Epithelial cell of proximal tubule (primary cell): ENCODE results near the gene PIAS3. TPM values are rescaled to one million over a fixed set of nuclear protein-coding genes. Genes with fewer than 3 reads are reported as not detected.

Experiments used
- DNase-seq: peaks from one replicate; pipeline ENCODE4 v3.0.0-alpha.2; 2011; ENCODE audit warnings: low read depth
- H3K4me3 ChIP-seq: 2 replicates; pipeline ENCODE4 v1.5.1; 2011; ENCODE audit warnings: low read depth, mild to moderate bottlenecking, low read length
- CTCF ChIP-seq: conservative IDR thresholded peaks from 2 replicates; pipeline ENCODE4 v1.5.1; 2012; ENCODE audit warnings: low read depth, mild to moderate bottlenecking, low read length
- total RNA-seq: library from RNA; depleted of rRNA; stranded (reverse); fragments of >200 nt; gene quantifications from 2 replicates; pipeline ENCODE4 v1.2.3, GENCODE V29; 2015

Gene PIAS3
- total RNA-seq, 1 donor from 2014 or later, result 27.8 TPM

GRCh38 chr1:145877923-145878486, 19.1 kb upstream of the PIAS3 start:
- DNase-seq, result no peak
- no peak overlapping the region for H3K4me3 ChIP-seq
- TF ChIP-seq CTCF, result no peak

- no peak for TF ChIP-seq CTCF
- no peak overlapping the region for H3K4me3 ChIP-seq
- DNase-seq, result no peak
These were observed 15.8 kb upstream of the PIAS3 start for GRCh38 chr1:145874646-145875045.

GRCh38 chr1:145871994-145872924, 13.4 kb upstream of the PIAS3 start:
- DNase-seq, result no peak
- peak overlapping the region; percentile 43 for H3K4me3 ChIP-seq
- no peak for TF ChIP-seq CTCF

- no peak overlapping the region for H3K4me3 ChIP-seq
- no peak for TF ChIP-seq CTCF
- no peak for DNase-seq
These were observed 9.4 kb upstream of the PIAS3 start for GRCh38 chr1:145868232-145868631.

GRCh38 chr1:145863282-145864018, 4.6 kb upstream of the PIAS3 start:
- no peak for TF ChIP-seq CTCF
- no peak for DNase-seq
- no peak overlapping the region for H3K4me3 ChIP-seq

- peak; percentile 38 for DNase-seq
- peak; percentile 4 for TF ChIP-seq CTCF
- peak overlapping the region; percentile 87 for H3K4me3 ChIP-seq
These were observed 676 bp upstream of the PIAS3 start for GRCh38 chr1:145859491-145860023.
